Measurements from ENCODE around the gene AMOTL2. TPM values are rescaled to one million over a fixed set of nuclear protein-coding genes. Genes with fewer than 3 reads are reported as not detected.

Gene AMOTL2
- total RNA-seq, 1 donor from 2014 or later, result 61.9 TPM

DNA sequence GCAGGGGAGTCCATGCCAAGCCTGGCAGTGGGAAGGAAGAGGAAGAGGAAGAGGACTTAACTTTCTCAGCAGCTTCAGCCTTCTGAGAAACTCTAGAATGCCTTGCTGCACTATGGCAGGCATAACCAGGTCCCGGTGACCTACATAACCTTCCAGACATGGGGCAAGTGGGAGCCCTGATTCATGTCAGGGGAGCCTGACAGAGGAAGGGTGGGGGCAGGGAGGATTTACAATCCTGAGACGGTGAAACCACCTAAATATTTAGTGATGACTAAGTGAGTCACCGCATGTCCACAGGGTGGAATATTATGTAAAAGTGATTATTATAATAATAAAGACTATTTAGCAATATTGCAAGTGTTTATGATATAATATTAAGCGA is 46.7 kb downstream of the AMOTL2 start:
- ATAC-seq, result no peak
- intact Hi-C loops (cut with DNase I), result no loop called here
- DNase-seq (ENCODE audit: missing footprints), result no peak

DNA sequence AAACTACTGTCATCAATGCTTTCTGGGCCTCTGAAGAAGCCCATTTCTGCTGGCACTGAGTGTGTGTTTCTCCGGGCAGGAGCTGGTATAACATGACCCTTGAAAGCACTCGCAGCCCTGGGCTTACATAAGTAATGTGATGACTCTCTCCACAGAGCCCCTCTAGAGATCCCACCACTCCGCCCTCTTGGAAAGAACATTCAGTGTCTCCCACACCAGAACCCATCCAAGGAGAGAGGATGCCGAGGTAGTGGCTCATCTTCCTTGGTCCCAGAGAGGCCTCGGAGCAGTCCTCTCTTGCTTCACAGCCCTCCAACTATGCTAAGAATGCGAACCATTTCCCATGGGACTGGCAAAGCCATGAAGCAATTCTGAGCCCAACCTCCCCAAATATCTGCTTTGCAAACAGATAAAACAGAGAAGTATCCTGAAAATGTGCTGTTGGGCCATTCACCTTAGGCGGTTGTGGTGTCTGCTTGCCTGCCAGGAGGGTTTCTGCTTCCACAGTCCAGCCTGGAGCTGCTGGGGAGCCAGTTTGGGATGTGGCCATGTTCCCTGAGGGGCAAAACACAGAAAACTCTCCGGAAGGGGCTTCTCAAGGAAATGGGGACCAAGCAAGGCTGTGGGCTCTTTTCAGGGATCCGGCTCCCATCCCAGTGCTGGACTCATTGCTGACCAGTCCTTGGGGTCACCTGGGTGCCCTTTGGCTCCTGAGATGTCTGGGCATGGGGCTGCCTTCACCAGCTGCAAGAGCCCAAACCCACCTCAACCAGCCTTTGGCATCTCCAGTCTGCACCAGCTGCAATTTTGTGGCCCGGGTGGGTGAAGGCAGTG is 47.3 kb downstream of the AMOTL2 start:
- DNase-seq (ENCODE audit: missing footprints) (no peak), ATAC-seq (peak; percentile 75)
- intact Hi-C loops (cut with DNase I), result no loop called here

DNA sequence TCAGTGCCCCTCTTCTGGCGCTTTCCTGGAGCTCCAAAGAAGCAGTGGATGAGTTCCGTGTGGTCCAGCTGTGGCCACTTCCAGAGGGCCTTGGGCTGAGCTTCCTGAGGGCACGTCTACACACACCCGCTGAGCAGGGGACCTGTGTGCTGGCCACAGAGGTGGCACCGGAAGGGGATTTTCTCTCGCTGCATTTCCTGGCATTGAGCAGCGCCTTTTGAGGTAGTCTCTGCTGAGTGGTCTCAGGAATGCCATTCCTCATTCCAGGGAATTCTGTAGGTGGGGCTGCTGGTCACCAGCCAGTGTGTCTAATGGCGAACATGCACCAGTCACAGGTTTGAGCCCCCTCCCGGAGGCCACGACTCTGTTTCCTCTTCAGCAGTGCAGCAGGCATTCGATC is 48.1 kb downstream of the AMOTL2 start:
- ATAC-seq, result peak; percentile 18
- DNase-seq (ENCODE audit: missing footprints), result no peak
- intact Hi-C loops (cut with DNase I), result no loop called here

DNA sequence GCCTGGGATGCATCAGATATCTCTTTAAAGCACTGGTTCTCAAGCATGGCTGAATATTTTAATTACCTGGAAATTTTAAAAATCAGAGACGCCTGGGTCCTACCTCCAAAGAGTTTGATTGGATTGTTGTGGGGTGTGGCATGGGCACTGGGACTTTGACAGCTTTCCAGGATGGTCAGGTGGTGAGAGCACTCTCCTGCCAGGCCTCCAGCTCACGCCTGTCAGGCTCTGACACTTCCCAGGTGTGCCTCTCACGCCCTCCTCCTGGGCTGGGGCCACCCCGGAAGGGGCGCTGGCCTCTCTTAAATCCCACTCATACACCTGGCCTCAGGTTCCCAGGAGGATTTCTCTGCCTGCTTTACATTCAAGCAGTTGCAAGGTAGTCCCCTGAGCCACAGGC is 48.5 kb downstream of the AMOTL2 start:
- peak; percentile 54 for ATAC-seq
- intact Hi-C loops (cut with DNase I), result no loop called here
- no peak for DNase-seq (ENCODE audit: missing footprints)

- intact Hi-C loops (cut with DNase I), result no loop called here
- no peak for ATAC-seq
- no peak for DNase-seq (ENCODE audit: missing footprints)
These were observed 49.1 kb downstream of the AMOTL2 start for GRCh38 chr3:134325061-134325705.

GRCh38 chr3:134323966-134324962 is 50.0 kb downstream of the AMOTL2 start:
- DNase-seq (ENCODE audit: missing footprints) (no peak), ATAC-seq (no peak)
- intact Hi-C loops (cut with DNase I), result no loop called here

GRCh38 chr3:134322286-134322685 is 52.0 kb downstream of the AMOTL2 start:
- ATAC-seq (no peak), DNase-seq (ENCODE audit: missing footprints) (no peak)
- intact Hi-C loops (cut with DNase I), result no loop called here

GRCh38 chr3:134320749-134321148 is 53.5 kb downstream of the AMOTL2 start:
- ATAC-seq, result no peak
- intact Hi-C loops (cut with DNase I), result no loop called here
- DNase-seq (ENCODE audit: missing footprints), result no peak

GRCh38 chr3:134319931-134320330 is 54.3 kb downstream of the AMOTL2 start:
- intact Hi-C loops (cut with DNase I), result no loop called here
- DNase-seq (ENCODE audit: missing footprints) (no peak), ATAC-seq (no peak)

DNA sequence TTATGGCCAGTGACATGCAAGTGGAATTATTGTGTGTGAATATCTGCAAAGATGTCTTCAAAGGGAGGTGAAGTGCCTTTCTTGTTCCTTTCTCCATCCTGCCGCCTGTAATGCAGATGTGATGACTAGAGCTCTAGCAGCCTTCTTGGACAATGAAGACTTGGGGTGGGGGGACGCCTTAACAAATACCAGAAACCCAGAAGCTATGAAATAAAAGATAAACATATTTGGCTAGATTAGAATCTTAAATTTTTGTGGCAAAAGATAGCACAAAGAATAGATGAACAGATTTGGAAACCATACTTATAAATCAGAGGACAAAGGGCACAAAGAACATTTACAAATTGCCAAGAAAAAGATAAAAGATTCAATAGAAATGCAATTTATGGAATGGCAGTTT is 56.1 kb downstream of the AMOTL2 start:
- ATAC-seq (no peak), DNase-seq (ENCODE audit: missing footprints) (no peak)
- intact Hi-C loops (cut with DNase I), result no loop called here

DNA sequence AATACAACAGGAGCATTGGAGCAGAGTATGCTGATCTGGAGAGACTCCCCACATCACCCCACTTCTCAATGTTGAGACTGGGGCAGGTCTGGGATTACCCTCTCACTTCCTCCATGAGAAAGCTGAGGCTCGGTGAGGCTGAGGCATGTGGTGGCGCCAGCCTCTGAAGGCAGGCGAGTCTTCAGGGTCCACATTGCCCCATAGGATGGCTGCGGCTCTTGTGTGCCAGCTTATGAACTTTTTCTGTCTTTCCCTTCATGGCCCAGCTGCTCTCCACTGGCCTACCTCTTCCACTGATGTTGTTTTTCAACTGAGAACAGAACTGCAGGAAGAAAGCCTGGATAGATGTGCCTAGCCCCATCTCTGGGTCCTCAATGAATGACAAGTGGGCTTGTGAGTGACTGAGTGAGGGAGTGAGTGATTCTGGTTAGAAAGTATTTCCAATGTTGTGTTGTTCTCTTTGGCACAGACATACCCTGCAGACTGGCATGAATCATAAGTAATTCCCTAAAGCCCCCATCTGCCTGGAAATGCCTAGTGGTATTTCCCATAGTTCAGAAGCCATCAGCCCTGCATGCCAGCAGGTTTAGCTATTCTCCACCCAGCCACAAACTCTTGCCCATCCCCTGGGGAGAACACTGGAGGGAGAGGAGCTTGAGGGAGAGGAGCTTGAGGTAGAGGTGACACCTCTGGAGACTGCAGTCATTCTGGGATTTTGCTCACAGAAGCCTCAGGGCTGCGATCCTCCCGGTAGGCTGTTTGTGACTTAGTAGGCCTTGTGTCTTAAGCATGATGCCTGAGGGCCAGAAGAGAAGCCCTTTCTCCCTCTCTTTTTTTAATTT is 56.9 kb downstream of the AMOTL2 start:
- intact Hi-C loops (cut with DNase I), result no loop called here
- DNase-seq (ENCODE audit: missing footprints) (no peak), ATAC-seq (no peak)

DNA sequence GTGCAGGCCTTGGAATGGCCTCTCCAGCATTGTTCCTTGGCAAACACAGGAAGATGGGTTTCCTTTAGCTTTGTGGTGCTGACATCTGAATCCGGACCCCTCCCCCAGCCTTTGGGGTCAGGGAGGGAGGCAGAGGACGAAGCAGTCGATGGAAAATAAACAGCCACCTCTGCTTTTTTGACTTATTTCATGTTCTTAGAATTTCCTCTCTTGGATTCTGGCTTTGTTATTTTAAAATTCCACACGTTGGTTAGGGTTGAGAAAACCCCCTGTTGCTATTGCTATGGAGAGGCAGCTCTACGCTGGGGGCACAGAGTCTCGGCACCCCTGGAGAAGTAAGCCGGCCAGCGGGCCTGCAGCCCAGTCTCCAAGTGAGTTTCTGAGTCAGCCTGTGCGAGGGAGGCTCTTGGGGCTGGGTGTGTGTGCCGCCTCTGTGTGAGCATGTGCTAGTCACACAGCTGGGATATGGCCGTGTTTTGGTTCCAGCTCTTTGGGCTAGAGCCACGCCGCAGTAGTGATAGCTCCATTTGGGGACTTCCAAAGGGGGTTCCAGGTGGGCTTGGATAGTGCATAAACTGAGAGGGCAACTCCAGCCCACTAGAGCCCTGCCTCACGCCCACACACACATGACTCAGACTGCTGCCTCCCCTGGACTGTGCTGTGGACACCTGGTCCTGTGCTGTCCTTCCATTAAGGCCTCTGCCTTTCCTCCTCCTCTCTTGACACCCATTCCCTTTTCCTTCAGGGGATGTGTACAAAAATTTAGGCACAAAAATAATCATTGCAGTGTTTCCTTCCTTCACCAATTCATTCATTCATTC is 58.8 kb downstream of the AMOTL2 start:
- ATAC-seq, result peak; percentile 76
- intact Hi-C loops (cut with DNase I), result loop anchor here (2.0 kb wide), 1 partner anchor 47 kb away; no protein-coding TSS in a partner anchor
- peak; percentile 89 for DNase-seq (ENCODE audit: missing footprints)

DNA sequence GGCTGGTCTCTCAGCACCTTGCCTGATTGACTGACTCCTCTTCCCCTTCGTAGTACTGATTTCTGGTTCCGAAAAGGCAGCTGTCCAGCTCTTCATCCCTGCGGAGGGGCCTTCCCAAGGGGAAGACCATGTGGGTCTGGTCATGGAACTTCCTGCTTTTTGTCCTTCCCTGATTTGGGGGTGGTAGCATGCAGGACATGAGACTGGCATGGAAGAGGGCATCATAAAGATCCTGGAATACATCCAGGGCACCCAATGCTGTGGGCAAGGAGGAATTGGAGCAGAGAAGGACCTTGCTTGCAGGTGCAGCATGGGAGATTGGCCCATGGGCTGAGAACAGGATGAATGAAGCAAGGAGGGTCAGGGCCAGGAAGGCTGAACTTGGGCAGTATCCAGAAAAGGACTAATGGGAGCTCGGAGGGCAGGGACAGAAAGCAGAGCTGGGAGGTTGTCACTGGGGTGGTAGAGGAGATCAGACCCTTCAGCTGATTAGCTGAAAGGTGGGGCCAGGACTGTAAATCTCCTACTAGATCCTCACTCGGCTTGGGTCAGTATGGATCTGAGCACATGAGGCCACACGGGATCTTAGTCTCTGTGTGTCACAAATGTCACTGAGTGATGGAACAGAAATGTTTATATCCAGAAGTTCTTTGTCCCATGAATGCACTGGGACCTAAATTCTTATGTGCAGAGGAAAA is 59.5 kb downstream of the AMOTL2 start:
- no peak for ATAC-seq
- no peak for DNase-seq (ENCODE audit: missing footprints)
- intact Hi-C loops (cut with DNase I), result loop anchor here (2.0 kb wide), 1 partner anchor 48 kb away; no protein-coding TSS in a partner anchor

- DNase-seq (ENCODE audit: missing footprints) (no peak), ATAC-seq (no peak)
- intact Hi-C loops (cut with DNase I), result loop anchor here (1.0 to 2.0 kb wide), 3 partner anchors 49 to 64 kb away; partner anchors contain the start of gene AMOTL2
These were observed 60.2 kb downstream of the AMOTL2 start for GRCh38 chr3:134313847-134314587.

GRCh38 chr3:134312873-134313846 is 61.1 kb downstream of the AMOTL2 start:
- DNase-seq (ENCODE audit: missing footprints), result peak; percentile 84
- peak; percentile 85 for ATAC-seq
- intact Hi-C loops (cut with DNase I), result loop anchor here (1.0 kb wide), 2 partner anchors 61 to 65 kb away; partner anchors contain the start of gene AMOTL2
